Breast epithelium (tissue), 4 donors: ENCODE data around the gene DPYD. TPM values are rescaled to one million over a fixed set of nuclear protein-coding genes. Genes with fewer than 3 reads are reported as not detected.

ENCODE experiments used
- DNase-seq, 2 donors: peaks; one replicate each; pipeline ENCODE4 v3.0.0-alpha.2; 2019; ENCODE audit warnings: low spot score in 2 of 2
- H3K27ac ChIP-seq, 2 donors: fragments of 200-600 bp; sonication (generic) in 1 of 2; one replicate each; pipeline ENCODE4 v1.5.1; 2016 to 2019; ENCODE audit warnings: mild to moderate bottlenecking in 1 of 2
- H3K27me3 ChIP-seq, 2 donors: fragments of 200-600 bp; sonication (generic) in 1 of 2; one replicate each; pipeline versions ENCODE4 v1.5.1 to v1.6.0; 2017 to 2019; ENCODE audit warnings: control low read depth in 1 of 2, mild to moderate bottlenecking in 1 of 2
- H3K36me3 ChIP-seq: fragments of 200-600 bp; one replicate; pipeline ENCODE4 v1.5.1; 2019
- H3K4me1 ChIP-seq, 2 donors: fragments of 200-600 bp; sonication (generic); one replicate each; pipeline ENCODE4 v1.5.1; 2016 to 2019; ENCODE audit warnings: control low read depth in 1 of 2
- H3K4me3 ChIP-seq, 3 donors: fragments of 200-600 bp; sonication (generic); 1 replicate in 2 of 3; 2 replicates in 1 of 3; pipeline ENCODE4 v1.5.1; 2016 to 2019; ENCODE audit warnings: mild to moderate bottlenecking in 3 of 3, moderate library complexity in 2 of 3
- H3K9me3 ChIP-seq, 2 donors: fragments of 200-600 bp; sonication (generic) in 1 of 2; one replicate each; pipeline ENCODE4 v1.5.1; 2016 to 2019; ENCODE audit warnings: control low read depth in 1 of 2
- POLR2A ChIP-seq: fragments of 450-650 bp; IDR thresholded peaks from one replicate; pipeline ENCODE4 v1.6.1; 2016; ENCODE audit warnings: antibody characterized with exemption, mild to moderate bottlenecking, moderate library complexity
- POLR2AphosphoS5 ChIP-seq, 3 donors: sonication (generic); formaldehyde crosslinking; IDR thresholded peaks; one replicate each; pipeline ENCODE4 v1.6.1; 2017; ENCODE audit warnings: antibody characterized with exemption in 3 of 3
- intact Hi-C: fragments of 100-400 bp; cut with DNase I; formaldehyde crosslinking; loops from one replicate; pipeline ENCODE4 v1.15.1; 2023; ENCODE audit warnings: low total_unique reads
- total RNA-seq, 3 donors: library from RNA; depleted of rRNA; stranded (reverse); fragments of >200 nt; gene quantifications; one replicate each; pipeline ENCODE4 v1.1.0, GENCODE V29; 2016
- TF ChIP-seq, protein P1 (sequence below), 3 donors: fragments of 450-650 bp; IDR thresholded peaks; one replicate each; pipeline ENCODE4 v1.5.1; 2016 to 2017; ENCODE audit warnings: antibody characterized with exemption in 3 of 3, mild to moderate bottlenecking in 3 of 3, moderate library complexity in 3 of 3

DPYD gene
- total RNA-seq, 3 donors from 2014 or later, result 56.4 to 95.1 (median 58.1) TPM

DNA sequence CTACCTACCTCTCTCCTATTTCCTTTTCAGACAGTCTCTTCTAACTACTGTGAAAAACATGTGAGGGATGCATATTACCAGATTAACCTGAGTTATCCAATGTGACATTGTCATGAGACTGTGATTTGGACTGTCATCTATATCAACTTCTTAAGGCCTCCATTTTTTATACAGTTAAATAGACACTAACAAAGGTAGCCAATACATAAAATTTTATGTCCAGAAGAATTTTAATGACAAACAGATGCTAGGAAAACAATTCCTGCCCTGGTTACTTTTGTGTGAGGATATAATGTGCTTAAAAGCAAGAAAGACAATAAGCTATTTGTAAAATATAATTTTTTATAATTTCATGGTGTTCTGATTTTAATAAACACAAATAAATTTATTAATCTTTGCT is 136.2 kb downstream of the DPYD start:
- Histone ChIP-seq H3K36me3 (no peaks in the 10 kb centered on the region), H3K9me3 (no peaks in the 10 kb centered on the region), H3K27ac (no peak overlapping the region), H3K27me3 (no peaks in the 10 kb centered on the region), H3K4me3 (no peak overlapping the region), H3K4me1 (no peaks in the 10 kb centered on the region)
- intact Hi-C loops, result no loop called here
- no peak for DNase-seq
- no peak for TF ChIP-seq POLR2A
- no peak for TF ChIP-seq POLR2AphosphoS5 (IDR thresholded peaks at IDR 0.05)
- TF ChIP-seq, protein P1, sequence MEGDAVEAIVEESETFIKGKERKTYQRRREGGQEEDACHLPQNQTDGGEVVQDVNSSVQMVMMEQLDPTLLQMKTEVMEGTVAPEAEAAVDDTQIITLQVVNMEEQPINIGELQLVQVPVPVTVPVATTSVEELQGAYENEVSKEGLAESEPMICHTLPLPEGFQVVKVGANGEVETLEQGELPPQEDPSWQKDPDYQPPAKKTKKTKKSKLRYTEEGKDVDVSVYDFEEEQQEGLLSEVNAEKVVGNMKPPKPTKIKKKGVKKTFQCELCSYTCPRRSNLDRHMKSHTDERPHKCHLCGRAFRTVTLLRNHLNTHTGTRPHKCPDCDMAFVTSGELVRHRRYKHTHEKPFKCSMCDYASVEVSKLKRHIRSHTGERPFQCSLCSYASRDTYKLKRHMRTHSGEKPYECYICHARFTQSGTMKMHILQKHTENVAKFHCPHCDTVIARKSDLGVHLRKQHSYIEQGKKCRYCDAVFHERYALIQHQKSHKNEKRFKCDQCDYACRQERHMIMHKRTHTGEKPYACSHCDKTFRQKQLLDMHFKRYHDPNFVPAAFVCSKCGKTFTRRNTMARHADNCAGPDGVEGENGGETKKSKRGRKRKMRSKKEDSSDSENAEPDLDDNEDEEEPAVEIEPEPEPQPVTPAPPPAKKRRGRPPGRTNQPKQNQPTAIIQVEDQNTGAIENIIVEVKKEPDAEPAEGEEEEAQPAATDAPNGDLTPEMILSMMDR (IDR thresholded peaks at IDR 0.05), result no peak

DNA sequence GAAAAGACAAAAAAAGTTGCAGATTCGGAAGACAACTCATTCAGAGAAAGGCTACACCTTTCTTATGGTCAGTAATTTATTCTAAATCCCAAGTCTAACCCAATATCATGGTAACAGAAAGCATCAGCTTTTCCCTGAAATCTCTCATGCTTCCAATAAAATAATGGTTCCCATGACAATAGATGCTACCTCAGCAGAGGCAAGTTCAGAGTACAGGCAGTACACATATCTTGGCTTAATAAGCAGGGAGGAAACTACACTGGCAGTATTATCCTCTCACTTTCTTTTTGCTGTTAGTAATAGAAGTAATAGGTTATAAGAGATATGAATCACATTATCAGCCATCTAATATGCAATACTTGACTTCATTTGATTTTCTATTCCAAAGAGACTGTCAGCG is 137.1 kb downstream of the DPYD start:
- H3K9me3 ChIP-seq, result no peaks in the 10 kb centered on the region
- no peaks in the 10 kb centered on the region for H3K4me1 ChIP-seq
- DNase-seq, result no peak
- H3K27me3 ChIP-seq, result no peaks in the 10 kb centered on the region
- intact Hi-C loops, result no loop called here
- H3K27ac ChIP-seq, result no peak overlapping the region
- H3K36me3 ChIP-seq, result no peaks in the 10 kb centered on the region
- TF ChIP-seq POLR2A, result no peak
- TF ChIP-seq, protein P1 (IDR thresholded peaks at IDR 0.05), result no peak
- no peak for TF ChIP-seq POLR2AphosphoS5 (IDR thresholded peaks at IDR 0.05)
- H3K4me3 ChIP-seq, result no peak overlapping the region

DNA sequence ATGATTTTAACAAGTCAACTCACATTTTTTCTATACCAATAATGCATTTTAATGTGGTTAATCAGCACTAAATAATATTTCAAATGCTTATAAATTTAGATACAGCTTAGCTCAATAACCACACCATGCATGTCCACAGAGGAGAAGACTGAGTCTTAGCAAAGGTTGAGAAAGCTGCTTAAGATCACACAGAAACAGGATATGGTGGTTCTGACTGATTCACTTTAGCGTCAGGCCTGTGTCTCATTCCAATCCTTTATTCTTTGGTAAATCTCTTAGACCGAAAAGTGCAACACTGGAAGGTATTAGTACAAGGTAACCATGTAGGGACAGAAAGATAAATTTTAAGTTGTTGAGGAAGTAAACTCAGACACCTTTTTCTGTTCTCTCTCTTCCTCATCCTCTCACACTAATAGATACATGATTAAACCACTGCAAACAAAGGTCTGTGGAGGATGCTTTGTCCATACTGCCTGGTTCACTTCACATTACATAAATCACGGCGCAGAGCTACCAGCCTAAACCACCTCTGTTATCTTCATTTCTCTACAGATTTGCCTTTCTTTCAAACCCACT is 139.0 kb downstream of the DPYD start:
- H3K4me3 ChIP-seq, result no peak overlapping the region
- H3K4me1 ChIP-seq, result no peaks in the 10 kb centered on the region
- TF ChIP-seq POLR2AphosphoS5 (IDR thresholded peaks at IDR 0.05) (no peak), POLR2A (no peak)
- TF ChIP-seq, protein P1 (IDR thresholded peaks at IDR 0.05), result no peak
- no peak overlapping the region for H3K27ac ChIP-seq
- H3K27me3 ChIP-seq, result no peaks in the 10 kb centered on the region
- H3K9me3 ChIP-seq, result no peaks in the 10 kb centered on the region
- intact Hi-C loops, result no loop called here
- H3K36me3 ChIP-seq, result no peaks in the 10 kb centered on the region
- no peak for DNase-seq

DNA sequence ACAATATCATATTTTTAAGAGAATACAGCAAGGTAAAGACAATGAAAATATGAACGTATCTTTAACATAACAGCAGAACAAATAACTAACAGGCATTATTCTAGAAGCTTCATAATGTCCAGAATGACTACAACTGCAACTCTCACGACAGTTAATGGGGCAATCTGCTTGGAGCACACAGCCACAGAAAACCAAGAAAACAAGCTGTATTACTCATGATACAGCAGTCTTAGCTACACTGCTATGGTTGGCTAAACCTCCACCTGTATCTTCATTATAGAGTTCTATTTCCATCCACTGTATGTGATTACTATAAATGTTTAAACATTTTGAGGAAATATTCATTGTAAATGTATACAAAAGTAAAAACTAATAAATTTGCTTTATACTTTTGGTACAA is 139.9 kb downstream of the DPYD start:
- no peaks in the 10 kb centered on the region for H3K27me3 ChIP-seq
- H3K4me1 ChIP-seq, result no peaks in the 10 kb centered on the region
- H3K9me3 ChIP-seq, result no peaks in the 10 kb centered on the region
- H3K4me3 ChIP-seq, result no peak overlapping the region
- TF ChIP-seq POLR2A (no peak), POLR2AphosphoS5 (IDR thresholded peaks at IDR 0.05) (no peak)
- TF ChIP-seq, protein P1 (IDR thresholded peaks at IDR 0.05), result no peak
- H3K36me3 ChIP-seq, result no peaks in the 10 kb centered on the region
- H3K27ac ChIP-seq, result no peak overlapping the region
- no peak for DNase-seq
- intact Hi-C loops, result no loop called here

DNA sequence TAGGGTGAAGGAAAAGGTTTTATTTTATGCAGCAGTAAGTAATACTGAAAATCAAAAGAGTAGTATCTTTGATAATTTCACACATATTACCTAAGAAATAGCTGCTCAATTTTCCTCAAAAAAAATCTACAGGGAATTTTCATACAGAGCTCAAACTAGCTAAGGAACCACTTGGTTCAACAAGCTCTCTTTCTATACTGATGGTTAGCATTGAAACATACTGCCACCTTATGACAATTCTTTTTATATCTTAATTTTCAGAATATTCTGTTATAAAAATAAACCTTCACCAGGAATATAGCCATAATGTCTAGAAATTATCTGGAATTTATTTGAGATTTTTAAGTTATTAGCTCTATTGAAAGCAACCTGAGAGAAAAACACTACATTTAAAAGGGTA is 142.1 kb downstream of the DPYD start:
- intact Hi-C loops, result no loop called here

More for the DNA sequence above, 142.1 kb downstream of the DPYD start:
- Histone ChIP-seq H3K4me1 (no peaks in the 10 kb centered on the region), H3K27me3 (no peaks in the 10 kb centered on the region), H3K4me3 (no peak overlapping the region), H3K9me3 (peaks cover 0 to 5% of the 10 kb centered on the region in 2 donors), H3K27ac (no peak overlapping the region), H3K36me3 (no peaks in the 10 kb centered on the region)
- no peak for DNase-seq
- TF ChIP-seq POLR2A, result no peak
- TF ChIP-seq, protein P1 (IDR thresholded peaks at IDR 0.05), result no peak
- no peak for TF ChIP-seq POLR2AphosphoS5 (IDR thresholded peaks at IDR 0.05)
